Ovary (tissue), 9 donors: ENCODE results near the gene KRT9. TPM values are rescaled to one million over a fixed set of nuclear protein-coding genes. Genes with fewer than 3 reads are reported as not detected.

Source experiments
- DNase-seq, 5 donors: peaks; one replicate each; pipeline ENCODE4 v3.0.0-alpha.2; 2019 to 2020
- H3K27ac ChIP-seq, 2 donors: fragments of 200-600 bp; one replicate each; pipeline versions ENCODE4 v1.5.1 to v1.8.0; 2019 to 2022
- H3K27me3 ChIP-seq: fragments of 200-600 bp; one replicate; pipeline ENCODE4 v1.8.0; 2022
- H3K36me3 ChIP-seq: fragments of 200-600 bp; sonication (generic); one replicate; pipeline ENCODE4 v1.5.1; 2019
- H3K4me1 ChIP-seq: one replicate; pipeline ENCODE4 v1.8.1; 2013; ENCODE audit warnings: mild to moderate bottlenecking, moderate library complexity; ENCODE audit not compliant: insufficient read depth
- H3K4me3 ChIP-seq: fragments of 200-600 bp; sonication (generic); one replicate; pipeline ENCODE4 v1.5.1; 2017
- H3K9me3 ChIP-seq, 2 donors: fragments of 200-600 bp in 1 of 2; sonication (generic) in 1 of 2; one replicate each; pipeline versions ENCODE4 v1.5.1 to v1.8.1; 2013 to 2019; ENCODE audit warnings: mild to moderate bottlenecking in 1 of 2, moderate library complexity in 1 of 2
- EP300 ChIP-seq: sonication (generic); formaldehyde crosslinking; IDR thresholded peaks from one replicate; pipeline ENCODE4 v1.6.1; 2017; ENCODE audit warnings: antibody characterized with exemption
- POLR2A ChIP-seq: fragments of 450-650 bp; IDR thresholded peaks from one replicate; pipeline ENCODE4 v1.6.1; 2017; ENCODE audit warnings: antibody characterized with exemption, mild to moderate bottlenecking, moderate library complexity
- WGBS, 3 donors: extraction: QIAGEN DNeasy Blood & Tissue Kit in 1 of 3; methylation state at CpG; one replicate each; pipeline versions ENCODE4 v1.1.5 to v1.1.7; 2013 to 2017; 5-methylcytosine and 5-hydroxymethylcytosine counted together
- intact Hi-C, 4 donors: fragments of 100-400 bp; cut with DNase I; formaldehyde crosslinking; loops; one replicate each; pipeline versions ENCODE4 v1.11.0 to v1.15.1; 2022 to 2023
- microRNA-seq, 3 donors: library from miRNA; unstranded; fragments of <30 nt; microRNA quantifications; one replicate each; pipeline versions ENCODE4 to v1.2.0, GENCODE V29; 2019 to 2020
- polyA plus RNA-seq, 2 donors: library from polyadenylated mRNA; stranded (reverse); fragments of 200-250 nt in 1 of 2; fragments of 350-450 nt in 1 of 2; fragmentation: Illumina TruSeq in 1 of 2; extraction: RNeasy Lipid Tissue Mini Kit (QIAGEN cat#74804) in 1 of 2; gene quantifications; one replicate each; pipeline ENCODE4 v1.2.3, GENCODE V29; 2013 to 2014
- total RNA-seq, 7 donors: library from RNA; depleted of rRNA in 2 of 7; stranded (reverse); fragments of >200 nt in 2 of 7; fragmentation: NEBNext Ultra II Directional in 3 of 7; extraction: Animal tissue kit (Norgen Biotek cat#: 25700) in 3 of 7; gene quantifications; one replicate each; pipeline versions ENCODE4 v1.1.0 to v1.2.4, GENCODE V29; 2016 to 2023
- TF ChIP-seq, protein P1 (sequence below), 3 donors: fragments of 450-650 bp in 2 of 3; fragments of 200-600 bp in 1 of 3; IDR thresholded peaks; one replicate each; pipeline versions ENCODE4 v1.5.1 to v1.8.0; 2016 to 2022; ENCODE audit warnings: antibody characterized with exemption in 3 of 3, mild to moderate bottlenecking in 1 of 3
- donor health status: DM: no; HTN: no; CAD: no; lungs with moderate emphysema.
- donor health status: DM: no; HTN: no; CAD: no.
- donor health status: Bipolar disorder and iron deficiency.
- donor health status: DM: yes; HTN: yes; CAD: no.
- donor health status: DM: no; HTN: no; CAD: no.
- donor health status: DM: yes; HTN: yes; CAD: no.

The KRT9 gene
- total and polyA plus RNA-seq, 9 donors = not detected

DNA sequence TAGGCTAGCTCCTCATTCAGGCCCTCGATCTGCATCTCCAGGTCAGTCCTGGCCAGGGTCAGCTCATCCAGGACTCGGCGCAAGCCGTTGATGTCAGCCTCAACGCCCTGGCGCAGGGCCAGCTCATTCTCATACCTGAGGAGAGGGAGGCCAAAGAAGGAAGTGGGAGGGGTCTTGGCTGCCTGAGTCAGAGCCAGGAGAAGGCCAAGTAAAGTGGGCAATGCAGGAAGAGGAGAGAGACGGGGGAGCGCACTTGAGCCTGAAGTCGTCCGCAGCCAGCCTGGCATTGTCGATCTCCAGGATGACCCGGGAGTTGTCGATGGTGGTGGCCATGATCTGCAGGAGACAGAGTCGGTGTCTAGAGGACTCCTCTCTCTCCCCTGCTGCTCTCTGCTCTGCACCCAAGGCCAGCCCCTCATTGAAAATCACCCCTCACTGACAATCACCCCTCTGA, 55.0 kb downstream of the KRT9 start:
- intact Hi-C loops = no loop called here
- H3K36me3 ChIP-seq = no peaks in the 10 kb centered on the region
- no peak overlapping the region for H3K4me3 ChIP-seq
- H3K4me1 ChIP-seq = peaks cover 2% of the 10 kb centered on the region
- H3K9me3 ChIP-seq = no peaks in the 10 kb centered on the region
- 84 to 88% (median 86%) methylated on average over 14 of the region's 14 CpGs for whole genome bisulfite sequencing, 3 donors
- no peak for DNase-seq
- H3K27ac ChIP-seq = no peak overlapping the region
- TF ChIP-seq, protein P1, sequence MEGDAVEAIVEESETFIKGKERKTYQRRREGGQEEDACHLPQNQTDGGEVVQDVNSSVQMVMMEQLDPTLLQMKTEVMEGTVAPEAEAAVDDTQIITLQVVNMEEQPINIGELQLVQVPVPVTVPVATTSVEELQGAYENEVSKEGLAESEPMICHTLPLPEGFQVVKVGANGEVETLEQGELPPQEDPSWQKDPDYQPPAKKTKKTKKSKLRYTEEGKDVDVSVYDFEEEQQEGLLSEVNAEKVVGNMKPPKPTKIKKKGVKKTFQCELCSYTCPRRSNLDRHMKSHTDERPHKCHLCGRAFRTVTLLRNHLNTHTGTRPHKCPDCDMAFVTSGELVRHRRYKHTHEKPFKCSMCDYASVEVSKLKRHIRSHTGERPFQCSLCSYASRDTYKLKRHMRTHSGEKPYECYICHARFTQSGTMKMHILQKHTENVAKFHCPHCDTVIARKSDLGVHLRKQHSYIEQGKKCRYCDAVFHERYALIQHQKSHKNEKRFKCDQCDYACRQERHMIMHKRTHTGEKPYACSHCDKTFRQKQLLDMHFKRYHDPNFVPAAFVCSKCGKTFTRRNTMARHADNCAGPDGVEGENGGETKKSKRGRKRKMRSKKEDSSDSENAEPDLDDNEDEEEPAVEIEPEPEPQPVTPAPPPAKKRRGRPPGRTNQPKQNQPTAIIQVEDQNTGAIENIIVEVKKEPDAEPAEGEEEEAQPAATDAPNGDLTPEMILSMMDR (IDR thresholded peaks at IDR 0.05) = no peak
- TF ChIP-seq EP300 (no peak), POLR2A (no peak)
- H3K27me3 ChIP-seq = no peaks in the 10 kb centered on the region

DNA sequence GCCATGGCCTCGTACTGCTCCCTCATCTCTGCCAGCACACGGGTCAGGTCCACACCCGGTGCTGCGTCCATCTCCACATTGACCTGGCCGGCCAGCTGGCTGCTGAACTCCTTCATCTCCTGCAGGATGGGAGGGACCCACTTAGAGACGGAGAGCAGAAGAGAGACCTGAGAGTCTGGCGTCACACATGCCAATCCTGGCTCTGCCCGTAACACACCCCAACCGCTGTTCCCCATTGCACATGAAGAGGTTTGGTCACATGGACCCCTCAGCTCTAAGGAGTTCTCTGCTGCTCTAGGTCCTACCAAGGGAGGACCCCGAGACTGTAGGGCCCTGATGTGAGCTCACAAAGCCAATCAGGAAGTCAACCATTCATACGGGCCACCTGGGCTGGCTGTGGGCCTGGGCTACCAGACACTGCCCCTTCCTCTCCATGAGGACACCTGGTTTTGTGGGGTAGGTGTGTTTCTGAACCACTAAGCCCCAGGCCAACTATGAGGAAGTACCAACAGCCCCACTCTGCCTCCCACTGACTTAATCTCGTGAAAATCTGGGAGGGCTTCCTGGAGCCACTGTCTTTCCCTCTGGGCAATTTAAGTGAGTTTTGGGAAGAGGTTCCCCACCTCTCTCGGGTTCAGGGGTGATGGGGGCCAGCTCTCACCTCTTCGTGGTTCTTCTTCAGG, 55.6 kb downstream of the KRT9 start:
- intact Hi-C loops = no loop called here
- no peak for TF ChIP-seq POLR2A
- no peak for TF ChIP-seq EP300
- TF ChIP-seq, protein P1 (IDR thresholded peaks at IDR 0.05) = no peak
- Histone ChIP-seq H3K4me1 (peaks cover 2% of the 10 kb centered on the region), H3K9me3 (no peaks in the 10 kb centered on the region), H3K36me3 (no peaks in the 10 kb centered on the region), H3K4me3 (no peak overlapping the region), H3K27me3 (no peaks in the 10 kb centered on the region), H3K27ac (no peak overlapping the region)
- 92 to 96% (median 93%) methylated on average over 14 of the region's 14 CpGs for WGBS, 3 donors
- no peak for DNase-seq

Small RNA genes within 50 kb of the gene (microRNA-seq; reads per million reads assigned to microRNA genes)
- 0 reads per million in 3 donors for gene MIR6510

Other genes starting within 250 kb of the KRT9 start
- gene KRT33A, start 221.2 kb downstream of the KRT9 start, total RNA-seq = not detected
- gene KRT33A, start 221.2 kb downstream of the KRT9 start, polyA plus RNA-seq = not detected
- not detected for gene KRT33B, start 202.2 kb downstream of the KRT9 start, total RNA-seq
- gene KRT33B, start 202.2 kb downstream of the KRT9 start, polyA plus RNA-seq = not detected
- gene KRT34, start 189.8 kb downstream of the KRT9 start, total RNA-seq = not detected
- not detected for gene KRT34, start 189.8 kb downstream of the KRT9 start, polyA plus RNA-seq
- gene KRT31, start 174.5 kb downstream of the KRT9 start, total RNA-seq = not detected
- not detected for gene KRT31, start 174.5 kb downstream of the KRT9 start, polyA plus RNA-seq
- gene KRT37, start 147.5 kb downstream of the KRT9 start, total RNA-seq = not detected
- gene KRT37, start 147.5 kb downstream of the KRT9 start, polyA plus RNA-seq = not detected
- gene KRT38, start 131.1 kb downstream of the KRT9 start, total RNA-seq = not detected
- gene KRT38, start 131.1 kb downstream of the KRT9 start, polyA plus RNA-seq = not detected
- under 1 TPM in 2 of 7 donors, not detected in 5; 0.18 to 0.20 TPM for gene KRT32, start 104.7 kb downstream of the KRT9 start, total RNA-seq
- gene KRT32, start 104.7 kb downstream of the KRT9 start, polyA plus RNA-seq = under 1 TPM in 1 of 2 donors, not detected in 1; 0.33 TPM
- not detected for gene KRT35, start 90.9 kb downstream of the KRT9 start, total RNA-seq
- not detected for gene KRT35, start 90.9 kb downstream of the KRT9 start, polyA plus RNA-seq
- gene KRT36, start 82.1 kb downstream of the KRT9 start, total RNA-seq = not detected
- gene KRT36, start 82.1 kb downstream of the KRT9 start, polyA plus RNA-seq = under 1 TPM in 1 of 2 donors, not detected in 1; 0.50 TPM
- gene KRT13, start 66.4 kb downstream of the KRT9 start, total RNA-seq = 1 to 10 TPM in 3 of 7 donors, under 1 TPM in 2, not detected in 2; 0.32 to 3.7 (median 3.2) TPM
- gene KRT13, start 66.4 kb downstream of the KRT9 start, polyA plus RNA-seq = 1 to 10 TPM in 1 of 2 donors, under 1 TPM in 1; 0.16 to 1.1 TPM
- 1 to 10 TPM in 1 of 7 donors, under 1 TPM in 5, not detected in 1; 0.17 to 9.4 (median 0.46) TPM for gene KRT15, start 53.2 kb downstream of the KRT9 start, total RNA-seq
- under 1 TPM; 0.11 to 0.22 TPM for gene KRT15, start 53.2 kb downstream of the KRT9 start, polyA plus RNA-seq
- gene KRT19, start 43.8 kb downstream of the KRT9 start, total RNA-seq = 100 to 1,000 TPM in 4 of 7 donors, 10 to 100 TPM in 3; 68.5 to 653 (median 144) TPM
- gene KRT19, start 43.8 kb downstream of the KRT9 start, polyA plus RNA-seq = 100 to 1,000 TPM in 1 of 2 donors, 10 to 100 TPM in 1; 13.3 to 110 TPM
- 1 to 10 TPM in 1 of 7 donors, under 1 TPM in 2, not detected in 4; 0.38 to 1.1 (median 0.75) TPM for gene KRT14, start 14.8 kb upstream of the KRT9 start, total RNA-seq
- not detected for gene KRT14, start 14.8 kb upstream of the KRT9 start, polyA plus RNA-seq
- 1 to 10 TPM in 1 of 7 donors, not detected in 6; 1.0 TPM for gene KRT16, start 40.7 kb upstream of the KRT9 start, total RNA-seq
- not detected for gene KRT16, start 40.7 kb upstream of the KRT9 start, polyA plus RNA-seq
- gene KRT17, start 52.5 kb upstream of the KRT9 start, total RNA-seq = 10 to 100 TPM in 2 of 7 donors, 1 to 10 TPM in 1, under 1 TPM in 2, not detected in 2; 0.42 to 17.8 (median 2.7) TPM
- under 1 TPM in 1 of 2 donors, not detected in 1; 0.29 TPM for gene KRT17, start 52.5 kb upstream of the KRT9 start, polyA plus RNA-seq
- 1,000 to 10,000 TPM in 1 of 7 donors, 100 to 1,000 TPM in 6; 270 to 1,292 (median 813) TPM for gene EIF1, start 116.8 kb upstream of the KRT9 start, total RNA-seq
- gene EIF1, start 116.8 kb upstream of the KRT9 start, polyA plus RNA-seq = 1,000 to 10,000 TPM in 1 of 2 donors, 100 to 1,000 TPM in 1; 641 to 1,340 TPM
- gene GAST, start 140.3 kb upstream of the KRT9 start, total RNA-seq = not detected
- not detected for gene GAST, start 140.3 kb upstream of the KRT9 start, polyA plus RNA-seq
- gene HAP1, start 162.6 kb upstream of the KRT9 start, total RNA-seq = 1 to 10 TPM in 2 of 7 donors, under 1 TPM in 5; 0.12 to 1.5 (median 0.56) TPM
- gene HAP1, start 162.6 kb upstream of the KRT9 start, polyA plus RNA-seq = under 1 TPM; 0.17 to 0.85 TPM
- gene JUP, start 214.7 kb upstream of the KRT9 start, total RNA-seq = 100 to 1,000 TPM in 1 of 7 donors, 10 to 100 TPM in 6; 30.3 to 153 (median 52.6) TPM
- 10 to 100 TPM in 1 of 2 donors, 1 to 10 TPM in 1; 7.0 to 59.3 TPM for gene JUP, start 214.7 kb upstream of the KRT9 start, polyA plus RNA-seq
- 10 to 100 TPM; 13.2 to 22.1 (median 16.3) TPM for gene P3H4, start 239.9 kb upstream of the KRT9 start, total RNA-seq
- 10 to 100 TPM in 1 of 2 donors, 1 to 10 TPM in 1; 7.7 to 10.6 TPM for gene P3H4, start 239.9 kb upstream of the KRT9 start, polyA plus RNA-seq
- 100 to 1,000 TPM in 2 of 7 donors, 10 to 100 TPM in 5; 37.1 to 106 (median 82.5) TPM for gene FKBP10, start 240.9 kb upstream of the KRT9 start, total RNA-seq
- 10 to 100 TPM; 76.2 to 80.0 TPM for gene FKBP10, start 240.9 kb upstream of the KRT9 start, polyA plus RNA-seq